HG03565 (cell line): ENCODE measurements around the gene OSBP2.
"Not testable (repeated sequence)": the region's sequence is repeated elsewhere in the genome, so short reads cannot be mapped to it uniquely, and the experiment has no call there.

Source experiments
- ATAC-seq: cut with Tn5 transposase; IDR thresholded peaks from one replicate; pipeline ENCODE4 v1.9.1; 2021; ENCODE audit warnings: mild to moderate bottlenecking, moderate library complexity; ENCODE audit not compliant: unreplicated experiment

The OSBP2 gene

GRCh38 chr22:30754521-30754920 lies 59.8 kb downstream of the OSBP2 start:
- ATAC-seq: no peak

DNA sequence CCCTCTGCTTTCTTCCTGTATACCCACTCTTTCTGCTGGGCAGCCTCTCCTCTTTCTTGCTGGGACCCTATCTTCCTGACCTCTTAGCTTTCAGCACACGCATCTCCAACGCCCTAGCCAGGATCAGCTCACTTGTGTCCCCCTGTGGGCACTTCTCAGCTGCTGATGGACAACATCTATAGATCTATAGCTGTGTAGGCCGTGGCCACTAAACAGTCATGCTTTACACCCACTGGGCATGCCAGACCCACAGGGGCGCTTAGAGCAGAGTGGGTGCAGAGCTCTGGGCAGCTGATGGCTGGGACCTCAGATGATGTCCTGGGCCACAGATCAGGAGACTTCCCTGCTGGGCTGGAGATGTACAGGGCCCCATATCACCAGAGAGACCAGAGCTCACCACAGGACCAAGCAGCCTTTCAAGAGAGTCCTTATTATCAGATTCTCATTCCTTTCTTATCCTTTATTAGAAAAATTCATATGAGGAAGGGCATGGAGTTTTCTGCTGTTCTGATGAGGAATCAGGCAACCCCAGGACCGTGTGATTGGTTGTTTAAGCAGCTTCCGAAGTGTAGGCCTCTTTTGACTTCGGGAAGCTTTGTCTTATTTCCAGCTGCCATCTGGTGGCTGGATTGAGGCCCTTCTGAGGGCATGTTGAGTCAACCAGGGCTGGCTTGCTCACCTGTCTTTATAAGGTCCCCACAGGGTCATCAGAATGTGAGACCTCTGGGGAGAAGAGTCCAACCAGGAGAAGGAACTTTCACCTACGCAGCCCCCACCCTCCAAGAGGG lies 60.5 kb downstream of the OSBP2 start:
- ATAC-seq: no peak

DNA sequence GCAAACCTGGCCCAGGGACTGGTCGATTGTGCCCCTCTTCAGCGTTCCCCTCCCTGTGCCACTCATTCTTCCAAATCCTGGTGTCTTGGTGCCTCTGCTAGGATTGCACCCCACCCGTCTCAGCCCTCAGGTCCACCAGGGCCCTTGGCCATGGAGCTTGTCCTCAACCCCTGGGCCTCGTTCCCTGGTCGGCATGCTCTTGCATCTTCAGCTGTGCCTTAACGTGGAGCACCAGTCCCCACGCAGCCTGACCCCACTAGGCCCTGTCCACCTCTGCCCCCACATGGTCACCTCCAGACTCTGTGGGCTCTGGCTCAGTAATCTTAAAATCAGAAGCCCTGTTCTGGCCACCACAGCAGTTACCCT lies 61.1 kb downstream of the OSBP2 start:
- ATAC-seq: no peak

GRCh38 chr22:30763815-30764673 lies 69.4 kb downstream of the OSBP2 start:
- ATAC-seq: no peak

GRCh38 chr22:30767661-30768060 lies 73.0 kb downstream of the OSBP2 start:
- no peak for ATAC-seq

DNA sequence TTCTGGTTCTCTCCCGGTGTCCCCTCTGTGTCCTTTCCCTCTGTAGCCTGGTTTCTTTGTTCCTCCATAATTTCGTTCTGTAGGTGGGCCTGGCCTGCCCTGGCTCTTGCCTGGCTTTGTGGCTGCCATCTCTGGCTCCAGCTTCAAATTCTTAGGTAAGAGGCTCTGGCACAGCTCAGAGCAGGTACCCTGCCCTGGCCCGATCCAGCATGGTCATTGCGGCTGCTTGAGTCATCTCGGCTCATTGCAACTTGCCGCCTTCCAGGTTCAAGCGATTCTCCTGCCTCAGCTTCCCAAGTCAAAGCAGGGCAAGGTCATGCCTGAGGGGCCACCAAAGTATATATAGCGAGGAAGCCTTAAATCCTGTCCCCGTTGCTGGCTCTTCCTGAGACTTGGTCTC lies 76.0 kb downstream of the OSBP2 start:
- no peak for ATAC-seq

DNA sequence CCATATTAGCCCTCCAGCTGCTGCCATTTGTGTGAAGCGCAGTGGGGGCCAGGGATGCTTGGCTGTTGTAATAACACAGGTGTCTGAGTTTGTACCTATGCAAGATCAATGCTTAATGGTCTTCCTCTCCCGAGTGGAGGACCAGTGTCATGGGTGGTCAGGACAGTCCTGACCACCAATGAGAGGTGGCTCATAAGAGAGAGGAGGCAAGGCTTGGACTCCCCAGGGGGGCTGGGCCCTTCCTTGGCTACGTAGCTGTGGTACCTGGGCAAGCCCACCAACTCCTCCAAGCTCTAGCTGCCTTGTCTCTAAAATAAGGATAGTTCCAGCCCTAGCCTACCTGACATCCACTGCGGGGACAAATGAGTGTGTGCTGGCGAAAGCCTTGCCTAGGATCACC lies 79.2 kb downstream of the OSBP2 start:
- no peak for ATAC-seq

DNA sequence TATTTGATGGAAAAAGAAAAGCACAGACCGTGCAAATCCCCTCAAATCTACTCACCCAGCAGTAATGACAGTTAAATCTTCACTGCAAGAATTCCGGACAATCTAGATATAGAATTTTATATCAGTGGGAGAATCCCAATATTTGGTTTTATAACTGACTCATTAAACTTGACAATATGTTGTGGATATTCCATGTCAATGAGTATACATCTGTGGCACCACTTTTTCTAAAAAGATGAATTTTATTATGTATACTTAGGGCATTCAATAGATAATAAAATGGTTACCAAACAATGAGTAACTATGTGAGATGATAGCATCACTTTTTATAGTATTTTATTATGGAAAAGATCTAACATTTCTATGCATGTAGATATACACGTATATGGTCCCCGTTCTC lies 79.9 kb downstream of the OSBP2 start:
- ATAC-seq: no peak

DNA sequence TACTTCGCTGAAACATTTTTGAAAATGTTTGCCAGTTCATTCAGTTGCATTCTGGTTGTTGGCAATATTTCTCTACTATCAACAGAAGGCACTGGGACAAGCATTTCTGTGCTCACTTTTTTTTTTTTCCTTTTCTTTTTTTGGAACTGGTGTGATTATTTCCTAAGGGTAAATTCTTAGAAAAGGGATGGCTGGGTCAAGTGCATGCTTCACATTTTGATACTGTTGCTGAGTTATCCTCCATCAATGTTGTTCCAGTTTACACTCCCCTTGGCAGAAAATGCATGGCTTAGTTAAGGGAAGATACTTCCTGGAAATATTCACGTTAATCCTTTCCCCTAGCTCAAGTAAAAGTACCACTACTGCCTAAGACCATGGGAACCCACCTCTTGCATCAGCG lies 81.8 kb downstream of the OSBP2 start:
- ATAC-seq: no peak

GRCh38 chr22:30777146-30777545 lies 82.5 kb downstream of the OSBP2 start:
- ATAC-seq: not testable (repeated sequence)

- ATAC-seq: no peak
Observed at GRCh38 chr22:30777587-30777986, 82.9 kb downstream of the OSBP2 start.

- no peak for ATAC-seq
Observed at GRCh38 chr22:30778261-30778660, 83.6 kb downstream of the OSBP2 start.

DNA sequence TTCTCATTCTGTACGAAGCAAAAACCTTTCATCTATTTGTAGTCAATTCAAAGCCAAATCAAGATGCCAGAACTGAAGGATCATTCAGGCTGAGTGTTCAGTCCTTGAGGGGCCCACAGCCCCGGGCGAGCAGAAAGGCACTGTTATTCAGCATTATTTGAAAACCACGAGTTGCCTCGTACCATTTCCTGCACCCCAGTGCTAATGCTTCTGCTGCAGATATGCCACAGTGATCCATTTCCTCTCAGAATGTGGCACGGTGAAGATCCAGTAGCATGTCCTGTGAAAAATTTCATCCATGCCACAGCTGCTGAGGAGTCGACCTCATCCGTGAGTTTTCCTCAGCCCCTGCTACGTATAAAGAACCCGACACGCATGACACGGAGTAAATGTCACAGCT lies 85.4 kb downstream of the OSBP2 start:
- no peak for ATAC-seq

DNA sequence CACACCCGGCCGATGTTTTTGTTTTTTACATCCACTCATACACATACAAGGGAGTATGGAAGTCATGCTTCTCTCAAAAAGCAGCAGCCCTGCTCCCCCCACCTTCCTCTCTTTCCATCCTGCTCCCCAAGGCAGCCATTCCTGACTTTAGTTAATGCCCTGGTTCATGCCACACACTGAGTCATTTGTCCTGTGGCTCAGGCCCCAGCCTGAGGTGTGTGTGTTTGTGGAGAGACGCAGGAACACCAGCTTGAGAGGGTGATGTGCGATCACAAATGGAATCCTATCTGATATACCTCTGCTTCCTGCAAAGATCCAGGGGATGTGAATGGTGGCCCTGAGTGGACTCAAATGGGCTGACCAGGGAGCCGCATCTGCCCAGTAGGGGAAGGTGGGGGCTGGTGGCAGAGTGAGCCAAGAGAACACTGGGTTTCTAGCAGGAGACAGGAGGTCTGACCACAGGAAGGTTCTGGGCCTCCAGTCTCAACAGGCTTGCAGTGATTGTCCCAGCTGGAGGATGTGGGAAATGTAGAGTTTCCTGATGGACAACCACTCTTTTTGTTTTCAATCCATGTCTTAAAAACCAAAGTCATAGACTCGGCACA lies 86.7 kb downstream of the OSBP2 start:
- no peak for ATAC-seq

DNA sequence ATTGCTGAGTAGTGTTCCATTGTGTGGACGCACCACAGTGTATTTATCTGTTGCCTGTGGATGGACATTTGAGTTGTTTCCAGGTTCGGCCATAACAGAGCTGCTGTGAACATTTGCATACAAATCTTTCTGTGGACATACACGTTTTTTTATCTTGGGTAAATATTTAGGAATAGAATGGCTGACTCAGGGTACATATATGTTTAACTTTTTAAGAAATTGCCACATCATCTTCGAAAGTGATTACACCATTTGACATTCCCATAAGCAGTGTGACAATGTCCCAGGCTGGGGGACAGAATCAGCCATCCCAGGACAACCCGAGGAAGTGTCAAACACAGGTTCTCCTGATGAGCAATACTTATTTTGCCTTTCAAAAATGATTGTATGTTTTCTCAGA lies 87.9 kb downstream of the OSBP2 start:
- ATAC-seq: no peak

GRCh38 chr22:30783021-30783420 lies 88.3 kb downstream of the OSBP2 start:
- no peak for ATAC-seq

- no peak for ATAC-seq
Observed at GRCh38 chr22:30785527-30785926, 90.9 kb downstream of the OSBP2 start.

DNA sequence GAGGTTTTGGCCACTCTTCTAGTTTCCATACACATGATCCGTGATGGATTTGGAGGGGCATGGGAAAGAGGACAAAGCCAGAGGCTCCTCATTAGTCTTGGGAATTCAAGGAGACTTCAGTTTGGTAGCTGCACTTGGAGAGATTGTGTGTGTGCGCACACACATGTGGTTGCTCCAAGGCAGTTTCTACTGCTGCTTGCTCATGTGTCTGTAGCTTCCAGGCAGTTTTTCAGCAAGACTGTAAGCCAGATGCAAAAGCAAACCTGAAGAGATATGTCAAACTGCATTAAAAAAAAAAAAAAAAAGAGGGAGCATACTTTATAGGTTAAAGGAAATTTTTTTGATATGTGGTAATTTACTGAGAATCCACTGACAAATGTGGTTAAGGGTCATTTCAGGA lies 95.7 kb downstream of the OSBP2 start:
- ATAC-seq: no peak

DNA sequence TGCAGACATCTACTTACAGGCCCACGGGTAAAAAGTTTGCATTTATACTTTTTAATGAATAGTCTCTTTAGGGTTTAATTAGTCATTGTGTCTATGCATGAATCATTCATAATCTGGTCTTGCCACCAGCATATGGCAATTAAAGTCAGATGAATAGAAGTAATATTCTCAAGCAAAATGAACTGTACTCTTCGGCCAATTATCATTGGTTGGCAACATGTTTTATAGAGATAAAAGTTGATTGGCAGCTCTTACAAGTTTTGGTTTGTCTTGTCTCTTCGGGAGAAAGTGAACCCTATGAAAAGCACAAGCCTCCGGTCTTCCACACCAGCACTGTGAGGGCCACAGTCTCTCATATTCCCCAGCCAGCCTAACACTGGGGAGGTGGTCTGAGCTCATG lies 97.8 kb downstream of the OSBP2 start:
- ATAC-seq: no peak

GRCh38 chr22:30795118-30795517 lies 100.4 kb downstream of the OSBP2 start:
- ATAC-seq: no peak

- ATAC-seq: no peak
Observed at GRCh38 chr22:30801695-30802094, 107.0 kb downstream of the OSBP2 start.
